ENCODE data around the gene NDE1. TPM values are rescaled to one million over a fixed set of nuclear protein-coding genes. Genes with fewer than 3 reads are reported as not detected.

Gene NDE1
- total RNA-seq, 2 donors from 2014 or later = 11.2 to 37.9 TPM

DNA sequence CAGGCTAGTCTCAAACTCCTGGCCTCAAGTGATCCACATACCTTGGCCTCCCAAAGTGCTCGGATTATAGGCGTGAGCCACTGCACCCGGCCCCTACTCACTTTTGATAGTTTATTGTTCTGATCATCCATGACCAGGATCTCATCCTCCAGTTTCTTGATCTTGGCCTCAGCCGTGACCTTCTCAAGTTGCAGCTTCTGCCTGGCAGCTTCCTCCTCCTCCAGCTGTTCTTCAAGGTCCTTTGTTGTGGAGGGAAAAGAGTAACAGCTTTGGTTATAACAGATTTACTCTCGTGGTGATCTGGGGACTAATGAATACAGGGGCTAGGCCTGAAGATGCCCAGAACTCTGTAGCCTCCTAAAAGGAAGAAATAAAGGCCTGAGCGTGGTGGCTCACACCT is 89.9 kb downstream of the NDE1 start:
- no peak overlapping the region for H3K4me3 ChIP-seq
- no peaks in the 10 kb centered on the region for H3K4me1 ChIP-seq
- H3K36me3 ChIP-seq (replicated peaks in 1 of 2; ENCODE audit: insufficient read depth in 1 of 2, low read depth in 2 of 2) = no peaks in the 10 kb centered on the region
- no peaks in the 10 kb centered on the region for H3K9me3 ChIP-seq
- no peak overlapping the region for H3K27ac ChIP-seq
- no peak for DNase-seq
- TF ChIP-seq POLR2A (IDR thresholded peaks at IDR 0.05) = no peak
- TF ChIP-seq CTCF (IDR thresholded peaks at IDR 0.05) = no peak
- intact Hi-C loops (cut with DNase I) = no loop called here
- no peaks in the 10 kb centered on the region for H3K27me3 ChIP-seq
- ATAC-seq = no peak
- 86 to 92% methylated on average over 6 of the region's 6 CpGs for WGBS, 2 donors

DNA sequence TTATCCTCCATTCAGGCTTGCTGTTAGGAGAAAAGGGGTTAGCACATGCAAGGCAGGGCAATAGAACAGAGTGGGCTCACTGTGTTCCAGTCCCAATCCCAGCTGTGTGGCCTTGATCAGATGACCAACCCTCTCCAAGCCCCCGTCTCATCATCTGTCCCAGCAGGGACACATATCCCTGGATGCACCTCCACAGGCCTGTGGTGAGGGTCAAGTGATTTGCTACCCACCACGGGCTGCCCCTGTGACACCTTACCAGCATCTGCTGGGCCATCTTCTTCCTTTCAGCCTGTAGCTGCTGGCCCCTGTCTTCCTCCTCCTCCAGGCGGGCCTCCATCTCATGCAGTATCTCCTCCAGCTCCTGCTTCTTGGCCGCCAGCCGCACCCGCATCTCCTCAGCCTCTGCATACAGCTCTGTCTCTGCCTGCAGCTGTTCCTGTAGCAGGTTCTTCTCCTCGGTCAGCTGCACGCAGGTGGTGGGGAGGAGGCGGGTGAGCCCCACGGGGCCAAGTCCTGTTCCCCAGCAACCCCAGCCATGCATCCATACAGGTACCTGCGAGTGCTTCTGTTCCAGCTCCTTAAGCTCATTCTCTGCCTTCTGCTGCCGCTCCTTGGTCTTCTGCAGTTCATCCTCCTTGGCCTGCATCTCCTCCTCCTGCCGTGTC is 91.3 kb downstream of the NDE1 start:
- H3K27me3 ChIP-seq = no peaks in the 10 kb centered on the region
- no peaks in the 10 kb centered on the region for H3K36me3 ChIP-seq (replicated peaks in 1 of 2; ENCODE audit: insufficient read depth in 1 of 2, low read depth in 2 of 2)
- 90 to 93% methylated on average over 13 of the region's 13 CpGs for WGBS, 2 donors
- no peak for ATAC-seq
- H3K9me3 ChIP-seq = no peaks in the 10 kb centered on the region
- no peaks in the 10 kb centered on the region for H3K4me1 ChIP-seq
- no peak overlapping the region for H3K27ac ChIP-seq
- no peak for TF ChIP-seq CTCF (IDR thresholded peaks at IDR 0.05)
- TF ChIP-seq POLR2A (IDR thresholded peaks at IDR 0.05) = no peak
- intact Hi-C loops (cut with DNase I) = no loop called here
- no peak for DNase-seq
- H3K4me3 ChIP-seq = no peak overlapping the region

- H3K27me3 ChIP-seq = no peaks in the 10 kb centered on the region
- no peaks in the 10 kb centered on the region for H3K36me3 ChIP-seq (replicated peaks in 1 of 2; ENCODE audit: insufficient read depth in 1 of 2, low read depth in 2 of 2)
- intact Hi-C loops (cut with DNase I) = no loop called here
- H3K9me3 ChIP-seq = no peaks in the 10 kb centered on the region
- WGBS, 2 donors = 87 to 93% methylated on average over 2 of the region's 2 CpGs
- no peak for TF ChIP-seq CTCF (IDR thresholded peaks at IDR 0.05)
- TF ChIP-seq POLR2A (IDR thresholded peaks at IDR 0.05) = no peak
- no peak for DNase-seq
- H3K4me1 ChIP-seq = no peaks in the 10 kb centered on the region
- H3K27ac ChIP-seq = no peak overlapping the region
- ATAC-seq = no peak
- H3K4me3 ChIP-seq = no peak overlapping the region
Measured at GRCh38 chr16:15742716-15743115, 92.7 kb downstream of the NDE1 start.

DNA sequence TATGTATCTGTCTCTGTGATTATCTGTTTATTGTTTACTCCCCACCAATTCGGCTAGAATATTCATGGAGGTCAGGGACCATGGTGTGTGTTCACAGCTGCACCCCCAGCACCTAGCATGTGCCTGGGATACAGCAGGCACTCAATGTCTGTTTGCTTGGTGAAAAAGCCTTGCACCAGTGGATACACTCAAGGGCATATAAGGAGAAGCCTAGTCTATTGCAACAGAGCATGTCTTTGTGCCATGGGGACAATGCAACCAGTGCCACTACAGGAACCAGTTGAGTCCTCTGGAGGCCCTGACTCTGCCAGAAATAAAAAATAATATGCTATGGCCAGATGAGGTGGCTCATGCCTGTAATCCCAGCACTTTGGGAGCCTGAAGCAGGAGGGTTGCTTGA is 93.6 kb downstream of the NDE1 start:
- no peak overlapping the region for H3K27ac ChIP-seq
- WGBS, 2 donors = 14 to 39% methylated on average over 1 of the region's 1 CpG
- ATAC-seq = no peak
- no peak overlapping the region for H3K4me3 ChIP-seq
- intact Hi-C loops (cut with DNase I) = no loop called here
- H3K36me3 ChIP-seq (replicated peaks in 1 of 2; ENCODE audit: insufficient read depth in 1 of 2, low read depth in 2 of 2) = no peaks in the 10 kb centered on the region
- no peaks in the 10 kb centered on the region for H3K27me3 ChIP-seq
- no peaks in the 10 kb centered on the region for H3K4me1 ChIP-seq
- no peak for DNase-seq
- no peaks in the 10 kb centered on the region for H3K9me3 ChIP-seq
- TF ChIP-seq CTCF (IDR thresholded peaks at IDR 0.05) = no peak

DNA sequence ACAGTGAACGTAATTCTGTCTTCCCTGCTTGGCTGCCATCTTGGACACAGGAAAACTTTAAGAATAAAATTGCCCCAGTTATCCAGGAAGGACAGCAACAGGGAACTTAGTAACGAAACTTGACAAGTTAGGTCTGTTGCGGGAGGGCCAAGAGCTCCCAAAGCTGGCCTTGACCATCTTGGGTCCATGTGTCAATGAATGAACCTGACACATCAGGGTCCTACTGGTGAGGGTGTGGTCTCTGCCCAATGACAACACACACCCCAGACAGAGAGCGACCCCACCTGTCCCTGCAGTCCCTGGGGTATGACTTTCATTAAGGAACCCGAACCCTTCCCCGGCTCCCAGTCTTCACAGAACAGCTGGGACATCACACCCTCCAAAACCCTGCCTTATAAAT is 96.3 kb downstream of the NDE1 start:
- Histone ChIP-seq H3K9me3 (no peaks in the 10 kb centered on the region), H3K4me1 (no peaks in the 10 kb centered on the region), H3K27me3 (no peaks in the 10 kb centered on the region), H3K36me3 (replicated peaks in 1 of 2; ENCODE audit: insufficient read depth in 1 of 2, low read depth in 2 of 2) (no peaks in the 10 kb centered on the region), H3K27ac (no peak overlapping the region), H3K4me3 (no peak overlapping the region)
- no peak for DNase-seq
- TF ChIP-seq POLR2A (IDR thresholded peaks at IDR 0.05) = no peak
- no peak for TF ChIP-seq CTCF (IDR thresholded peaks at IDR 0.05)
- no peak for ATAC-seq
- WGBS, 2 donors = 87 to 97% methylated on average over 5 to 6 of the region's 6 CpGs
- intact Hi-C loops (cut with DNase I) = no loop called here
